GM21367 (cell line): Measurements from ENCODE around the gene ZNF26.

Experiments
- ATAC-seq: cut with Tn5 transposase; IDR thresholded peaks from one replicate; pipeline ENCODE4 v1.9.1; 2021; ENCODE audit not compliant: unreplicated experiment

The ZNF26 gene

DNA sequence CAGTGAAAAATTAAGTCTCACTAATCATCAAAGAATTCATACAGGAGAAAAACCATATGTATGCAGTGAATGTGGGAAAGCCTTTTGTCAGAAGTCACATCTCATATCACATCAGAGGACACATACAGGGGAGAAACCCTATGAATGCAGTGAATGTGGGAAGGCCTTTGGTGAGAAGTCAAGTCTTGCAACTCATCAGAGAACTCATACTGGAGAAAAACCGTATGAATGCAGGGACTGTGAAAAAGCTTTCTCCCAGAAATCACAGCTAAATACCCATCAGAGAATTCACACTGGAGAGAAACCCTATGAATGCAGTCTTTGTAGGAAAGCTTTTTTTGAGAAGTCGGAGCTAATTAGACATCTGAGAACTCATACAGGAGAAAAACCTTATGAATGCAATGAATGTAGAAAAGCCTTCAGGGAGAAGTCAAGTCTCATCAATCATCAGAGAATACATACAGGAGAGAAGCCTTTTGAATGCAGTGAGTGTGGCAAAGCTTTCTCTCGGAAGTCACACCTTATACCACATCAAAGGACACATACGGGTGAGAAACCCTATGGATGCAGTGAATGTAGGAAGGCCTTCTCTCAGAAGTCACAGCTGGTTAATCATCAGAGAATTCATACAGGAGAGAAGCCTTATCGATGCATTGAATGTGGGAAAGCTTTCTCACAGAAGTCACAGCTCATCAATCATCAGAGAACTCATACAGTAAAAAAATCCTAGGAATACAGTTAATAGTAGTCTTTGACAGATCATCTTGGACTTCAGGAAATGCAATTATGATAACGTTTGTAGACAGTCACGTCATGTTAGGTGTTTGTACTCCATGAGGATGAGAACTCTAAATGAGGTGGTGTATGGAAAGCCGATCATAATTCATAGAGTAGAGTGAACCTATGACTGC, 72.3 kb downstream of the ZNF26 start:
- no peak for ATAC-seq

DNA sequence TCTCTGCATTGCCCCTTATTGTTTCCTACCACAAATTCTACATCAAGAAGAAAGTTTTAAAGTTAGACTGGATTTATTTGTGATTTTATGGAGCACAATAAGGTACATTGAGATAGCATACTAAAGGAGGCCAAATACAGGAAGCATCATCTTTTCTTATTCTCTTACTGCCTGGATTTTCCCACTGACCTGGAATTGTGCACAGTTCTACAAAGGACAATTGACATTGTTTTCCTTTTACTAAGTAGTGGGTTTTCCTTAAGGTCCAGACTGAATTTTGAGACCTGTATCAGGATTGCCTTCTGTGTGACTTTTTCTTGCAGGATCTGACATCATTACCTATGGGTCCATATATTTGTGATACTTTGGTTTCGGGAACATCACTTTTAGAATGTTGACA, 75.8 kb downstream of the ZNF26 start:
- ATAC-seq, result no peak

DNA sequence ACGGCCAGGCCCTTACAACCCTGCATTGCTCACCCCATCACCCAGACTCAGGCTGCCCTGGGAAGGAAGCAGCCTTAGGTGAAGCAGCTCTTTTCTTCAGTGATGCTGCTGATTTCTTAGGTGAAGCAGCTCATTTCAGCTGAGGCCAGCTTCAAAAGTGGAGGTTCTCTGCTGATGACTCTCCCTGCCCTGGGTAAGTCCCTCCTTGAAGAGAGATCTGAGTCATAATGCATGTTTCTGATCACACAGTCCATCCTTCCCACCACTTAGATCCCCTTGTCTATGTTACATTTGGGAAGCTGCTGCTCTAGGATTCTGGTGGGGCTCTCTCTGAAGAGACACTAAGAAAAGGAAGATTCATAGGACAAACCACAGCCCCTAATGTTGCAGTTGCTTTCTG, 77.4 kb downstream of the ZNF26 start:
- ATAC-seq, result no peak

DNA sequence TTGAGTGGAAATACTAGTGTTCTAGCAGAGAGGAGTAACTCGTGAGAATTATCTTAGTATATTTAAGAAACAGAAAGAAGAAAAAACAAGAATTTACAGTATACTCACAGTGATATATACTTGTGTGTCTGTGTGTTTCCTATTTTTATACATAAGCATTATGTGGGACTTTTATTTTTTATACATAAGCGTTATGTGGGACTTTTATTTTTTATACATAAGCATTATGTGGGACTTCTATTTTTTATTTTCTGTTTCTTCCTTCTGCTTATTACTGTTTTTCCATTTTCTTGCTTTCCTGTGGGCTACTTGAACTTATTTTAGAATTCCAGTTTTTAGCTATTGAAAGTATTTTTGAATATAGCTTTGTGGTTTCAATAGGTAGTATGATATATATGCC, 87.7 kb downstream of the ZNF26 start:
- no peak for ATAC-seq
